Astrocyte (in vitro differentiated cells and primary cell): Measurements from ENCODE around the gene CEP131. TPM values are rescaled to one million over a fixed set of nuclear protein-coding genes. Genes with fewer than 3 reads are reported as not detected.

Experiments
- DNase-seq: peaks from one replicate; pipeline ENCODE4 v3.0.0-alpha.2; 2010; ENCODE audit warnings: low read depth
- FAIRE-seq: peaks from 2 replicates; lab custom pipeline; 2011; peaks lifted over from hg19 to GRCh38; lab: Jason Lieb, UNC
- H2AFZ ChIP-seq: 2 replicates; pipeline ENCODE4 v1.6.0; 2012; ENCODE audit warnings: low read depth, low read length, inconsistent platforms
- H3K27ac ChIP-seq: 2 replicates; pipeline ENCODE4 v1.5.1; 2011; ENCODE audit warnings: low read depth, low read length, inconsistent platforms
- H3K27me3 ChIP-seq: 2 replicates; pipeline ENCODE4 v1.6.0; 2011; ENCODE audit warnings: low read length, inconsistent platforms; ENCODE audit not compliant: insufficient read depth
- H3K36me3 ChIP-seq: 2 replicates; pipeline ENCODE4 v1.5.1; 2011; ENCODE audit warnings: low read length, inconsistent platforms; ENCODE audit not compliant: insufficient read depth
- H3K4me1 ChIP-seq: 2 replicates; pipeline ENCODE4 v1.5.1; 2011; ENCODE audit warnings: low read length, inconsistent platforms; ENCODE audit not compliant: insufficient read depth
- H3K4me2 ChIP-seq: 2 replicates; pipeline ENCODE4 v1.6.0; 2012; ENCODE audit warnings: low read length, inconsistent platforms
- H3K4me3 ChIP-seq: 2 replicates; pipeline ENCODE4 v1.5.1; 2011; ENCODE audit warnings: low read depth, mild to moderate bottlenecking, low read length, inconsistent platforms; ENCODE audit not compliant: insufficient read depth
- H3K79me2 ChIP-seq: 2 replicates; pipeline ENCODE4 v1.6.0; 2012; ENCODE audit warnings: mild to moderate bottlenecking, low read length, inconsistent platforms; ENCODE audit not compliant: insufficient read depth
- H3K9ac ChIP-seq: 2 replicates; pipeline ENCODE4 v1.6.0; 2012; ENCODE audit warnings: mild to moderate bottlenecking, low read length, inconsistent platforms
- H3K9me3 ChIP-seq: 2 replicates; pipeline ENCODE4 v1.5.1; 2012; ENCODE audit warnings: low read depth, mild to moderate bottlenecking, low read length, inconsistent platforms; ENCODE audit not compliant: insufficient read depth
- H4K20me1 ChIP-seq: 2 replicates; pipeline ENCODE4 v1.6.0; 2012; ENCODE audit warnings: low read length, inconsistent platforms; ENCODE audit not compliant: insufficient read depth
- H3K27ac Mint-ChIP-seq: one replicate; pipeline ENCODE4 v1.8.0; 2021; ENCODE audit warnings: mild to moderate bottlenecking, mixed read lengths; ENCODE audit not compliant: unreplicated experiment
- H3K27me3 Mint-ChIP-seq: one replicate; pipeline ENCODE4 v1.8.0; 2021; ENCODE audit warnings: low read depth, mixed read lengths; ENCODE audit not compliant: unreplicated experiment
- H3K36me3 Mint-ChIP-seq: one replicate; pipeline ENCODE4 v1.8.0; 2021; ENCODE audit warnings: low read depth, mixed read lengths; ENCODE audit not compliant: unreplicated experiment
- H3K4me1 Mint-ChIP-seq: one replicate; pipeline ENCODE4 v1.8.0; 2021; ENCODE audit warnings: low read depth, mixed read lengths; ENCODE audit not compliant: unreplicated experiment
- H3K4me3 Mint-ChIP-seq: one replicate; pipeline ENCODE4 v1.8.0; 2021; ENCODE audit warnings: mild to moderate bottlenecking, moderate library complexity, mixed read lengths; ENCODE audit not compliant: unreplicated experiment
- H3K9me3 Mint-ChIP-seq: one replicate; pipeline ENCODE4 v1.8.0; 2021; ENCODE audit warnings: mild to moderate bottlenecking, mixed read lengths; ENCODE audit not compliant: unreplicated experiment
- EZH2 ChIP-seq: IDR thresholded peaks from 2 replicates; pipeline ENCODE4 v1.6.1; 2012; ENCODE audit warnings: mild to moderate bottlenecking, low read length, inconsistent platforms; ENCODE audit not compliant: insufficient read depth
- total RNA-seq: library from RNA; stranded (reverse); gene quantifications from 2 replicates; pipeline ENCODE4 v1.2.1, GENCODE V29; 2021
- TF ChIP-seq, protein P1 (sequence below): IDR thresholded peaks from 2 replicates; pipeline ENCODE4 v1.5.1; 2011; ENCODE audit warnings: low read depth, mild to moderate bottlenecking, inconsistent platforms, low read length, moderate library complexity; ENCODE audit not compliant: insufficient read depth

The CEP131 gene
- total RNA-seq, 1 donor from 2014 or later: 5.8 TPM

DNA sequence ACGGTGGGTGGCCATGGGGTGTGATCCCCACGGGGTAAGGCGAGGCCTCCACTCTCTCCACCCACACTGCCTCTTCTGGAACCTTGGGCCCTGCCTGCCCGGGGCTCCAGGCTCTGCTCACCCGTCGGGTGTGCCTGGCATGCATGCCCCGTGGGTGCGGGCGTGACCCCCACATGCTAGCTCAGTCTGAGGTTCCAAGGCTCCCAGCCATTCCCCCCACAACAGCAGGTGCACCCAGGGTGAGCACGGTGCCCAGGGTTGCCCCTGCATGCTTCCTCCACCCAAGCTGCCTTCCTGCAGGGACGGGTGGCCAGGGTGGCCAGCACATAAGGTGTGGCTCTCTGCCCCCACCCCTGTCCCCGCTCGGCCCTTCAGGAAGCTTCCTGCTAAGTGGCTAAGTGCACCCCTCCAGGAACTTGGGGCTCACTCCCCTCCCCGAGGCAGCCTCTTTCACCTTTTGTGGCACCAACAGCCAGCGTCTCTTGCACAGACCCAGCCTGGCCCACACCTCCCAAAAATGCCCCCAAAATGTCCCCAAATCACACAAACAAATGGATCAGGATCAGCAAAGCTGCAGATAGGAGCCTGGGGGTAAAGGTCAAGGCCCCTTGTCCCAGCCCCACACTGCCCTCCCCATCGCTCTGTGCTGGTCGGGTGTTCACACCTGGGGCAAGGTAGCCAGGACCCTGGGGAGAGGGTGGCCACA lies 78.9 kb downstream of the CEP131 start:
- H3K4me1 ChIP-seq: no peaks in the 10 kb centered on the region
- Mint-ChIP-seq H3K27me3 (peaks cover 17% of the 10 kb centered on the region), H3K4me3 (no peak overlapping the region), H3K9me3 (no peaks in the 10 kb centered on the region), H3K27ac (no peak overlapping the region), H3K36me3 (peaks cover 2% of the 10 kb centered on the region), H3K4me1 (no peaks in the 10 kb centered on the region)
- no peak overlapping the region for H3K9ac ChIP-seq
- no peak for DNase-seq
- no peaks in the 10 kb centered on the region for H3K9me3 ChIP-seq
- H3K4me2 ChIP-seq: no peak overlapping the region
- no peak overlapping the region for H3K27ac ChIP-seq
- no peak for FAIRE-seq
- H3K36me3 ChIP-seq: no peaks in the 10 kb centered on the region
- TF ChIP-seq EZH2: no peak
- TF ChIP-seq, protein P1, sequence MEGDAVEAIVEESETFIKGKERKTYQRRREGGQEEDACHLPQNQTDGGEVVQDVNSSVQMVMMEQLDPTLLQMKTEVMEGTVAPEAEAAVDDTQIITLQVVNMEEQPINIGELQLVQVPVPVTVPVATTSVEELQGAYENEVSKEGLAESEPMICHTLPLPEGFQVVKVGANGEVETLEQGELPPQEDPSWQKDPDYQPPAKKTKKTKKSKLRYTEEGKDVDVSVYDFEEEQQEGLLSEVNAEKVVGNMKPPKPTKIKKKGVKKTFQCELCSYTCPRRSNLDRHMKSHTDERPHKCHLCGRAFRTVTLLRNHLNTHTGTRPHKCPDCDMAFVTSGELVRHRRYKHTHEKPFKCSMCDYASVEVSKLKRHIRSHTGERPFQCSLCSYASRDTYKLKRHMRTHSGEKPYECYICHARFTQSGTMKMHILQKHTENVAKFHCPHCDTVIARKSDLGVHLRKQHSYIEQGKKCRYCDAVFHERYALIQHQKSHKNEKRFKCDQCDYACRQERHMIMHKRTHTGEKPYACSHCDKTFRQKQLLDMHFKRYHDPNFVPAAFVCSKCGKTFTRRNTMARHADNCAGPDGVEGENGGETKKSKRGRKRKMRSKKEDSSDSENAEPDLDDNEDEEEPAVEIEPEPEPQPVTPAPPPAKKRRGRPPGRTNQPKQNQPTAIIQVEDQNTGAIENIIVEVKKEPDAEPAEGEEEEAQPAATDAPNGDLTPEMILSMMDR: no peak
- H4K20me1 ChIP-seq: no peaks in the 10 kb centered on the region
- no peaks in the 10 kb centered on the region for H3K27me3 ChIP-seq
- no peak overlapping the region for H2AFZ ChIP-seq
- H3K4me3 ChIP-seq: no peak overlapping the region
- no peaks in the 10 kb centered on the region for H3K79me2 ChIP-seq

GRCh38 chr17:81143200-81143527 lies 79.6 kb downstream of the CEP131 start:
- Histone ChIP-seq H3K9me3 (no peaks in the 10 kb centered on the region), H4K20me1 (peaks cover 3% of the 10 kb centered on the region), H3K4me1 (no peaks in the 10 kb centered on the region), H3K36me3 (no peaks in the 10 kb centered on the region), H3K4me2 (no peak overlapping the region), H3K9ac (no peak overlapping the region), H3K27ac (no peak overlapping the region), H3K27me3 (no peaks in the 10 kb centered on the region), H3K4me3 (no peak overlapping the region), H2AFZ (no peak overlapping the region), H3K79me2 (no peaks in the 10 kb centered on the region)
- Mint-ChIP-seq H3K27me3 (peaks cover 12% of the 10 kb centered on the region), H3K36me3 (no peaks in the 10 kb centered on the region), H3K4me1 (no peaks in the 10 kb centered on the region), H3K27ac (no peak overlapping the region), H3K9me3 (peaks cover 2% of the 10 kb centered on the region), H3K4me3 (no peak overlapping the region)
- no peak for FAIRE-seq
- TF ChIP-seq, protein P1: no peak
- TF ChIP-seq EZH2: no peak
- DNase-seq: no peak
